ENCODE data around the gene PBX1.
"Not testable (repeated sequence)": the region's sequence is repeated elsewhere in the genome, so short reads cannot be mapped to it uniquely, and the experiment has no call there.

The PBX1 gene

DNA sequence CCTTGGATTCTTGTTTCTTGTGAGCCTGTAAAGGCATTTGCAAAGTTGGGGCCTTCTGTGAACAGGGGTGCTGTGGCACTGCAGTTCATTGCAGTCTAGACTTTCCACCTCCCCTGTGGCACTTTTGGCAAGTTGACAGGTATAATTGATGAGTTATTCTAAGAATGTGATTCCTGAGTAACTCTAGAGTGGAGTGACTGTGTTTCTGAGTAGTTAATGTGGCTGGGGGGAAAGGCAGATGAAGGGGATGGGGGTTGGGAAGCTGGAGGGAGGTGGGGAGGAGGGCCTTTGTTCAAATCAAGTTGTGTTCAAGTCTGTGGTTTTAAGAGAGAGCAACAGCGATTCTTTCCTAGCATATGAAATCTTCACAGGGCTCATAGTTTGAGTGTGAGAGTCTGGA, 32.9 kb downstream of the PBX1 start:
- DNase-seq: no peak

DNA sequence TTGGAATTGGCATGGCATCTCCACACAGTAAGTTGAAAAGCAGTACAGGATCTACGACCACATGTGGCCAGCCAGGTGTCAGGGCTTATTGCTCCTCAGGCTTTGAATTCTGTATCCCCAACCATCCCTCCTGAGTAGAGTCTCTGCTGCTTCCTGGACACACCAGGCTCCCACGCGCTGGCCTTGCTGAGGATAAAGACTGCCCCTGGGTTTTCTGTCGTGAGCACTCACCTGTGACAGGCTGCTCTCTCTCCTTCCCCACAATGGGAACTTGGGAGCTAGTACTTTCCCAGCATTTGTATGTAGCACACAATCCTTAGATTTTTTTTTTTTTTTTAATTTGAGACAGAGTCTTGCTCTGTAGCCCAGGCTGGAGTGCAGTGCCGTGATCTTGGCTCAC, 33.6 kb downstream of the PBX1 start:
- DNase-seq: no peak

DNA sequence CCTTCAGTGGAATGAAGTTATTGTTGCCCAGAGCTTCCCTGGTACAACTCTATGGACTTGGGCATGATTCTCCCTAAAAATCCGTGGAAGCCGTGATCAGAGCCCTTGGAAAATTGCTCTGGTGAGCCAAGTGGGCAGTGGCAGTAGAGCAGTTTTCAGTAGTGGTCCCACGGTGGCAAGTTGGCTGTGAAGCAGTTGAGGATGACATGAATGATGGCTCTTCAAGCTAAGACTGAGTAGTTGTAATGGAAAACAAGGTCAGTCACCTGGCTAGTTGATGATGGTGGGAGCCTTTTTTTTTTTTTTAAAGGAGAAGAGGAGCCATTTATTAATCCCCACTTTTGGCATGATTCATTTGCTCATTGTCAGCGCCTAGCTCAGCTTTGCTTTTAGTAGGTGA, 36.2 kb downstream of the PBX1 start:
- no peak for DNase-seq

DNA sequence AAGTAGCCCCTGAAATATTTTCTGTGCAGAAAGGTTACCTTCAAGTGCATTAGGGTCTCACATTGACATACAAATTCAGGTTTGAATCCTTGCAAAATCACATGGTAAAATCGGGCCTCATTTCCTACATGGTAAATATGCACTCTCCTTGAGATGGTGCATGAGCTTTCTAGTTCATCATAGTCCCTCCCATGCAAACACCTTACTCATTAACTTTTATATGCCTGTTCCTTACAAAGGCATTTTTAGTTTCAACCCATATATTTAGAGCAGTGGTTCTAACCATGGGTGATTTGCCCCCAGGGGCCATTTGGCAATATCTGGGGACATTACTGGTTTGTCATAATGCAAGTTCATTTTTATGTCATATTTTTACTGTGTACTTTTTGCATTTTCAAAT, 37.2 kb downstream of the PBX1 start:
- DNase-seq: no peak

DNA sequence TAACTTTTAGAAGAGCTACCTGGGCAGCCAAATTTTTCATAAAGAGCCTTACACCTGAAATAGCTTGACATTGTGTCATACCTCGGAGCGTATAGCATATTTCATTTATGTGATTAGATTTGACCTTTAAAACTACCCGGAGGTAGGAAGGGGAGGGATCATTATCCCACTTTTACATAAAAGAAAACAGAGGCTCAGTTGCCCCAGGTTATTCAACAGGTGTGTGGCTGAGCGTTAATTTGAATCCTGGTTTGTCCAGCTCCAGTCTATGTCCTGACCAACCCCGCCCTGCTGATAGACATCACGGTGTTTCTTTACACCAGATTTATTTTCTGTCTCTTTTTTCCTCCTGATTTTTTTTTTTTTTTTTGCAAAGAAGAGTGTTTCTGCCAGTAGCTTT, 39.7 kb downstream of the PBX1 start:
- no peak for DNase-seq

DNA sequence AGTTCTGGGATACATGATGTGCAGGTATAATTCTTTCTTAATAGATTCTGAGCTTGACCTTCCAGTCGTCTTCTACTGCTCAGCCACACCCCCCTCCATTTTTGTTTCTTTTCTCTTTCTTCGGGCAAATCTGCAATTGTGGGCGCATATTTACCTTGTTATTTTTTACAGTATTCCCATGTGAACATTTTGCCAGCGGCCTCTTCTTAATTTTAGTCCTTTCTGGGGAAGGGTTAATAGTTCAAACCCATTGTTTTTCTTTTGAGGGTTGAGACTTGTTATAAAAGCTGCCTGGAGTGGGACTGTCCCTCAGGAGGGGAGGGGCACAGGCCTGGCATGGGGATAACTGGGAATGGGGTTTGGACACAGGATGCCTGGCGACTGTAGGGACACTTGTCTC, 40.3 kb downstream of the PBX1 start:
- no peak for DNase-seq

DNA sequence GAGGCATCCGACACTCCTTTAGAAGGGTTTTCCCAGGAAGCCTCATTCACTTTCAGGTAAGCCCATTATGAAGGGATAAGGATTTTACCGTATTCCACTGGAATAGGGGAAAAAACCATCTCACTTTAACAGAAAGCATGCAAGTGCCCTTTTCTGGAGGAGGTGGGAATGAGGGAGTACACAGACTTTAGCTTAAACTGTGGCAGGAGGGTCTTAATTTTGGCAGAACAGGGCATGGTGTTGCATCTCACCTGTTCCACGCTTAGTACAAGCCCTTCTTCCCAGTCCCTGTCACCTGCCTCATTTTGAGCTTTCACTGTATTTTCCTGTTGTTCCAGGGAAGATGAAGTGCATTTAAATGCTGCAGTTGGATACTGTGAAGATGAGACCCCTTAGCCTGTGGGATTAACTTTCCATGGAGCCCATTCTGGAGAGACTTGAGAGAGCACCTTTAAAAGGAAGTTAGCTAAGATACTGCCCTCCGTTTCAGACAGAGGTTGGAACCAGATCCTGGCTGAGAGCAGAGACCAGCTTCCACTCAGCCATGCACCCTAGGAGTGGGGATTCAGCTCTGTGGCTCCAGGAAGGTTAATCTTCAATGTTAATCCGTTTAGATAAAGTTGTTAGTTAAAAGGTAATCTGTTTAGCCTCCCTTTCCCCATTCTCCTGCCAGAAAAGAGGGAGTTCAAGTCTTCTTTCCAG, 42.6 kb downstream of the PBX1 start:
- no peak for DNase-seq

DNA sequence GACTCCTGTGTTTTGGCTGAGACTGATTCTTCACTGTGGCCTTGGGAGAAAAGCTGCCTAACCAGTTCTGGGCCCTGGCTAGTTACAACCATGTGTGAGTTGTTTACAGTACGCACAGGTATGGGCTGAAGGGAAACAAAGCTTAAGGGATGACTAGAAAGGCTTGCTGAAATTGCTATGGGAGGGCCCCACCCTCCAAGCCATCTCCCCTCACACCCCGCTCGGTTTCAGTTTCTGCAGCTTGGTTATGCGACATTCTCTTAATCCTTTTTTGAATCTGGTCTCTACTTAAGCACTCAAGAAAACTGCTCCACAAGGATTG, 43.1 kb downstream of the PBX1 start:
- DNase-seq: no peak

DNA sequence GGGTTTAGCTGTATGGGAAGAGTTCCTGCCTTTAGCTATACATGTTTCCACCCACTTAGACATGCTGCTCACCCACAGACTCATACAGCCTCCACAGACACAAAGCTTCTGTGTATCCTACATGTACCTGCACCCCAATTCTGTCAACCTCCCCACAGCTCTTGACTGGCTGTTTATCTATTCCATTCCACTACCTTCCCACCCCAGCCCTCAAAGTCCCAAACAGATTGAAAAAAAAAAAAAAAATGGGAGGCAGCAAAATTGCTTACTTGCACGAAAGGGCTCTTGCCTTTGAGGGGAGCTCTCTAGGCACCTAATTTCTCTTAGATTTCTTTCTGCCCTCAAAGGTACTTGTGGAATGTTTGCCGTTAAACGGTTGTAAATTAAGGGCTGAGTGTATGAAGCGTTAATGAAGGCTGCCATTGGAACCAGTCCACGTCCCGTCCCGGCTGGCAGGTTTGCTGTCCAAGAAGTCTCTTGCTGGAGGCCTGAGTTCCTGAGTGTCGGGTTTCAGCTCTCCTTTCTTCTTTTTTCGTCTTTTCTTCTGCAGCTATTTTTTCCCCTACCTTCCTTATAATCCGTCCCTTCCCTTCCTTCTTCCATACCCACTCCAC, 43.6 kb downstream of the PBX1 start:
- no peak for DNase-seq

DNA sequence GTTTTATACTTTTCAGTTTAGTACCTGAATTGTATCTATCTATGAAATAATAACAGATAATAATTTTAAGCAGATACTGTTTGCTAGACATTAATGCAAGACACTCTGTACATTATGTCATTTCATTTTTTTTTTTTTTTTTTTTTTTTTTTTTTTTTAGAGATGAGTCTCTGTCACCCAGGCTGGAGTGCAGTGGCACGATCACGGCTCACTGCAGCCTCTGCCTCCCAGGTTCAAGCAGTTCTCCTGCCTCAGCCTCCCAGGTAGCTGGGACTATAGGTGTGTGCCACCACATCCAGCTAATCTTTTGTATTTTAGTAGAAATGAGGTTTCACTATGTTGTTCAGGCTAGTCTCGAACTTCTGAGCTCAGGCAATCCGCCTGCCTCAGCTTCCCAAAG, 44.8 kb downstream of the PBX1 start:
- not testable (repeated sequence) for DNase-seq

DNA sequence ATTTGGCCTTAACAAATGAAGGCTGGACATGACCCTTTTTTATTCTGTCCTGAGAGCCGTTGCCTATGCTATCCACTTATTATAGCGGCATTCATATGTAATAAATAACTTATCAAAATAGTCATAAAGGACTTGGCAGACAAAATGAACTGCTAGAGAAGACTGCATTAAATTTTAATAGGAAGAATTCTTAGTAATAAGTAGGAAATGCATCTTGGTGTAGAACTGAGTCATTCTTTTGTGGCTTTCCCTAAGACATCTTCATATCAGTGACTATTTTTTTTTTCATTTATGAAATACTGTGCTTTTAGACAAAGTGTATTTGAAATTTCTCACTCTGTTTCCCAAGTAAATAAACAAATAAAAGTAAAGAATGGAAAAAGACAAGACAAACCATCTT, 45.6 kb downstream of the PBX1 start:
- no peak for DNase-seq

DNA sequence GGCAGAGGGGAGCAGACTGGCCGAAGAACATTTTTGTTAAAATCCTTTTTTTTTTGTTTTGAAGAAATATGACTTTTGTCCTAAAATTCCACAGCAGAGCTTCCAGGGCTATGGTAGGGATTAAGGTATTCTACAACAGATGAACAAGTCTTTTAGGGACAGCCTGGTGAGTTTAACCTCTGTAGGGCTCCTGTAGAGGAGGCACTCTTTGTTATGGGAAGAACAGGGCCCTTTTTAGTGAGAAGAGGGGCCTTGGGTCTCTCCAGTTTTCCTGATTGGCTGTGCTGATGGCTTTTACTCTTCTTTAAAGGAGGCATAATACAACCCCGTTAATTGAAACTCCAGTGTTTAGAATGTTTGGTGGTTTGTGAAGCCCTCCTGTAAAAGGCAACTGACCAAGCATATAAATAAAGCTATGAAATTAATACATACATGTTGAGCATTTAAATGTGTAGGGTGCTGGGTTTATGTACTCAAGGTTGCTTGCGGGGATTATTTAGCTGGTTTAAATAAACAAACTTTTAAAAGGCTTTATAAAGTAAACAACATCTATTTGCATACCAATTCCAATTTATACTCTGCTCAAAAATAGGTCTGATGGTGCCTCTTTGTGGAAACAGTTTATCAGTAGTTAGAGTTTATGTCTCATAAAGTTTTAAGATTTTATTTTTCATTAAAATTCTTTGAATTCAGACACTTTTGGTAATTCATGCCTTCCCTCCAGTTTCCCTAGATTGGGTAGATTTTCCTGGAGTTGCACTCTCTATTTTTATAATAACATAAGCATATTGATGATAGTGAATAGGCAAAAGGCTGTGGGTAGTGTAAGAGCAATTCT, 46.5 kb downstream of the PBX1 start:
- no peak for DNase-seq

DNA sequence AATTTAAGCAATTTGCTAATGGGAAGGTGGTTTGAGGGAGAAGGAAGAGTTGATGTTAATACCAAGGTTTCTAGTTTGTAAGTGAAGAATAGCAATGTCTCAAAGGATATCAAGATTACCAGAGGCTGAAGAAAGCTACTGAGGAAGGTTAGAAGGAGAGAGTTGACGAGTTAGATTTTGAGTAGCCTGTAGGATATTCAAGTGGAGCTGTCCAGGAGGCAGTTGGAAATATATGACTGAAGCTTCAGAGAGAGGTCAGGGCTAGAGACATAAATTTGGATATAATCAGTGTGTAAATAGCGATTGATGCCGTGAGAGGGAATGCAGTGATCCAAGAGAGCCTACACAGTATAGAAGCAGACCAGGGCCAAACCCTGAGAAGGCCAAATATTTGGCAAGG, 48.4 kb downstream of the PBX1 start:
- no peak for DNase-seq

DNA sequence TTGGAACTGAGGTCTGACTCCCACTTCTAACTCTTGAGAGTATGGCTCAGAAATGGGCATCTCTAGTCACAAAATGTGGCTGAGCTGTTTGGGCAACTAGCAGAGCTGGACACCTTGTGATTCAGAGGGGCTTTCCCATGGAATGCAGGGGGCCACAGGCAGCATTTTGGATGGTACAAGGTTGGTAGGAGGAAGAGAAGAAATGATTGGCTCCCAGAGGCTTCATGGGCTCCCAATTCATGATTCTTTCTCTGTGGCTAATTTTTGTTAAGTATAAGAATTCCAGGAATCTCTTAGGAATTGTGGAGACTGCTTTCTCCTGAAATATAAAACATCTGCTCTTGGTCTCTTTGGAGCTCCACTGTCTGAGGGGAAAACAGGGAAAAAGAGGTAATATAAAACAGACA, 49.7 kb downstream of the PBX1 start:
- no peak for DNase-seq

DNA sequence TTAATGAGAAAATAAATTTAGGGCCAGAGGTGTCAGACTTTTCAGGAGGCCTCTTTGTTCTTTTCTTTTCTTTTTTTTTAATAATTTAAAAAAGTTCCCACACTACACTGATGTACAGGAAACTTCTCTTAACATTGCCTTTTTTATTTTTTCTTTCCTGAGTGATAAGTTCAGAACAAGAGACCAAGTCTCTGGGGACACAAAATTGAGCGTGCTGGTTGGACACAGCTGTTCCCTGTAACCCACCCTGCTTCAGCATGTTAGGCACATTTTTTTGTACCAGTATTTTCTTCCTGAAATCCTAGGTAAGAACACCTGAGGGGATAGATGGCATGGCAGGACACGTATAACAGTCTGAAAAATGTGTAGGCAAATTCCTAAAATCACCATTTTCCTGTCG, 50.1 kb downstream of the PBX1 start:
- no peak for DNase-seq

DNA sequence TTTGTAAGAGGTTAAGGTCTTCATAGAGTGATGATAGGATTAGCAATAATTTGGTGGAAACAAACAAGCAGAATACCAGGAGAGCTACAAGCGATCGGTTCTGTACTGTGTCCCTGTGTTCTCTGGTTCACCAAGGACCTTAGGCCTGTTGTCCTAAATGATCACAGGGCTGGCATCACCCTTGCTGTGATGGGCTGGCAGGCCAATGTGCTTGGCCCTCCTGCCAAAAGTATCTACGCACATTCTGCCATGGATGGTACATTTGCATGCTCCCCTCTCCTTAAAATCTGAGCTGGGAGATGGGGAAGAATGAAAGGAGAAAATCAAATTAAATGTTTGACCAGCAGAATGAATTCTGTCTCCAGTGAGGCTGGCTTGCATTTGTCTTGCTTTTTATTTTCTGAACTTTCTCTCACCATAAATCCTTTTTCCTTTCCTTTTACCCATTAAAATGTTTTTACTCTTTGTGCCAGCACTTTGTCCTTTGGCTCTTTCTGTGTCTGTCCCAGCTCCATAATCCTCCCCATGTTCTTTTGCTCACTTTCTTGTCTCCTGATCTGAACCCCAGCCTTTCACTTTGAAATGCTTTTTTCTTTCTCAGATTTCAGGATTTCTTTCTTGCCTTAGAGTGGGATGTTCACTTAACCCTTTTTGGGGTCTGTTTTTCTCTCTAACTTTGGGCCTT, 51.7 kb downstream of the PBX1 start:
- no peak for DNase-seq

DNA sequence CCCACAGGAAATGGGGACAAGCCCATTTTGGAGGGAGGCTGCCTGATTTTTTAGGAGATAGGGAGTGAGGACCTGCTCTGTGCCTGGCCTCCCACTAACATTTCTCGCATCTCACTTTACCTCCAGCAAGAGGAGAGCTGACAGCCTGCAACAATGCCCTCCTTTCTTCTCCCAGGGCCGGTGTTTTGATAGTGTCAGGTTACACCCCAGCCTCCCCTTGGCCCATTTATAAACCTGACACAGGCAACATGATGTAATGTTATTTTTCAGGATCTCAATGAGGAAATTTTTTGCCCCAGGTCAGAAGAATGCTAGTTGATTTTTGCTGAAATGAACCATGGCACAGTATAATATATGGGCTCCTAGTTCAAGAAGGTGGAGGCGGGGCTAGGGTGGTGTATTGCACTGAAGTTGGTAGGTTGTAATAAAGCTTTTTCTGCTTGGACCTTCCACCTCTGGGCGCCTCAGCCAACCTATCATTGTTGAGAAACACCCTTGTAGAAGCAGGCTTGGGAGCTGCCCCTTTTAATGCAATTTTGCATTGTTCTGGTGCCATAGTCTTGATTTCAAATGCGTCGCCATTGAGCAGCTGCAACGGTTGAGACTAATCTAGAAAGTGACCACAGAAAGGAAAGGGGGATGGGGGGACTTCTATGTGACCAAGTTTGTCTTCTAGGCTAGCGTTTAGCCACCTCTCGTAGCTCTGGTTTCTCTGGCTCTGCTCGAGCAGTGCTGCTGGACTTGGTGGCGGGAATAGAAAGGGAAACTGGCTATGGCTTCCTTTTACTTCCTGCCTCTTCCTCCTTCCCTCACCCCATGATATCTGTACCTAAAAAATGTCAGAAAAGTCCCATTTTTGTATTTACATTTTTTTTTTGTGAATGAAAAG, 53.0 kb downstream of the PBX1 start:
- peak; percentile 92 for DNase-seq

DNA sequence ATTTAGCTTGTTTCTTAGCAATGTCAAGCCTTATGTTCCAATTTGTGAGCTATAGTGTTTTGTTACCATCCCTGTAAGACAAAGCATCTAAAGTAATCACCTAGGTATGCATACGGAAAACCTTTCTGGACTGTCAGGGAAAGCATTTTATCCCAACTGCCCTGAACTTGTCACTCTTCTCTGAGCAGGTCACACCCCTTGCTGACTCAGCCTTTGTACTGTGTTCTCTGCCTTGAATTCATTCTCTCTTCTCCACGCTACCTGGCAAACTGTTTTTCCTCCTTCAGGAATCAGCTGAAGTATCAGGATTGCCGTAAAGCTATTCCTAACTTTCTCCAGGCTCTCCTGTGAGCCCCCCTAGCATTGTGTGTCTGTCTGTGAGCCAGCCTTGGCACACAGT, 54.2 kb downstream of the PBX1 start:
- no peak for DNase-seq

DNA sequence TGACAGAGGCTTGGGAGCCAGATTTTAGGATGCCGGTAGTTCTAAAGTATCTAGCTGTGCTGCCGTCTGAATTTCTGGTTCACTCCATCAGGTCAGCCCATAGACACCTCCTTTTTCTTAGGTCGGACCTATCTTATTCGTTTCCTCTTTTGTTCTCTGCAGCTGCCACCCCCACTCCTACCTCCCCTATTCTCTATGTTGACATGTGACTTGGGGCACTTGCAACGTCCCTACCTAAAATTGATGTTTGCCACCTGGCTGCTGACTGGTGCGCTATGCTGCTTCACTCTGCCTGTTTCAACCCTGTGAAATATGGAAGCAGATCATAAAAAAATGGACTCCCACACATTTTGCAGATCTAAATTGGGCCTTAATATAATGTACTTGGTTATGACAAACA, 55.3 kb downstream of the PBX1 start:
- no peak for DNase-seq

DNA sequence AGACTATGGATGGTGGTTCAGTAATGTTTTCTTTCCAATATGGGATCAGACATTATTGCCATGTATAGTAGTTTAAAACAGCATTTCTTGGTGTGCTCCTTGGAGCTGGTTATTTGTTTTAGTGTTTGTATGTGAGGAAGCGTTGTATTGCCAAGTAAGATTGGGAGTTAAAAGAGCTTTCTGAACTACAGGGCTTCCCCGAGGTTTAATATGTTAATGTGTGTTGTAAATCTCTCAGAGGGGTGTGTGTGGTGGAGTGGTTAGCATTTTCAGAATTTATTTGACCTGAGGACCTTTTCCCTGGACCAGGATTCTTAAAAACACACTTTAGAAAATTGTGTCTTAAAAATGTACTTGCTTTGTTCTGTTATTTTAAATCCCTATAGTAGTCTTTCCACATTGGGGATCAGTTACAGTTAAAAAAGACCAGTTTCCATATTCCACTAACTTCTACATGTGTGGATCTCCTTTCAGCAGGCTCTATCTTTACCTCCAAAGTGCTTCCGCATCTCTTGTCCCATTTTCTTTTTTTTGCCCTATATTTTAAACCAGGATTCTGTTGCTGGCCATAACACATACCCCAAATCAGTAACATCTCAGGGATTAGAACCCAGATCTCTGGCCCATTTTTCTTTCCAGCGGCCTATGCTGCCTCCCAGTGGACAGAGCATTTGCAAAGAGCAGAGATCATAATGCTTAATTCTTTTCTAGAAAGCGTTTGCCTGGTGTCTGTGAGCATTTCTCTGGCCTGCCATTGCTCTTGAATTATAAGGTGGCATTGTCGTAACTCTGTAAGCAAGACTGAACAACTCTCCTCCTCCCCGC, 58.6 kb downstream of the PBX1 start:
- DNase-seq: peak in 1 of 2 experiments; percentile 51

DNA sequence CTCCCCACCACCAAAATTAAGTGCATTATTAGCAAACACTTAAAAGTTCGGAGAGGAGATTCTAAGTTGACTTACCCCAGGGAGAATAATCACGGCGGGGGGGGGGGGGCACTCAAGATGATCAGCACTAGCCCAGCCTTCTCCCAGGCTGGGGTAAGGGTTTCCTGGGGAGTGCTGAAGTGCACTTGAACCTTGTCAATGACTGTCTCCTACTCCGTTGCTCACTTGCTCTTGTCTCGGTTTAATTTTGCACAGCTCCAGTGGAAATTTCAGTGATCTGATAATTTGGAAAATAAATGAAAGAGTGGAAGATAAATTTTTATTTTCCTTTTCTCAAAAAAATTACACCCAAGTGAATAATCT, 59.2 kb downstream of the PBX1 start:
- DNase-seq: no peak
